Thoracic aorta (tissue), 2 donors: Measurements from ENCODE around the gene C11orf86. TPM values are rescaled to one million over a fixed set of nuclear protein-coding genes. Genes with fewer than 3 reads are reported as not detected.
A peak's percentile ranks its signal among the peaks of the same experiment; 100 is the strongest.

ENCODE experiments used
- ATAC-seq: fragments of 150-250 bp; one replicate; pipeline ENCODE4 v1.8.0; 2017; ENCODE audit warnings: low read depth; ENCODE audit not compliant: insufficient number of reproducible peaks, low FRiP score
- DNase-seq: peaks from one replicate; pipeline ENCODE4 v3.0.0-alpha.2; 2020; ENCODE audit warnings: low spot score
- H3K27ac ChIP-seq, 2 donors: fragments of 200-600 bp; sonication (generic); 1 replicate in 1 of 2; 2 replicates in 1 of 2; pipeline ENCODE4 v1.5.1; 2016; ENCODE audit warnings: mild to moderate bottlenecking in 2 of 2, moderate library complexity in 2 of 2
- H3K27me3 ChIP-seq: fragments of 200-600 bp; sonication (generic); replicated peaks from 2 replicates; pipeline ENCODE4 v1.6.0; 2016; ENCODE audit warnings: mild to moderate bottlenecking; ENCODE audit not compliant: insufficient read depth
- H3K36me3 ChIP-seq: fragments of 200-600 bp; sonication (generic); one replicate; pipeline ENCODE4 v1.5.1; 2016
- H3K4me1 ChIP-seq, 2 donors: fragments of 200-600 bp; sonication (generic); 1 replicate in 1 of 2; 2 replicates in 1 of 2; pipeline versions ENCODE4 v1.5.1 to v1.6.0; 2016; ENCODE audit warnings: low read depth in 2 of 2, mild to moderate bottlenecking in 1 of 2; ENCODE audit not compliant: control insufficient read depth in 1 of 2
- H3K4me3 ChIP-seq: fragments of 200-600 bp; sonication (generic); 2 replicates; pipeline ENCODE4 v1.5.1; 2016; ENCODE audit warnings: mild to moderate bottlenecking
- H3K9me3 ChIP-seq: fragments of 200-600 bp; sonication (generic); 2 replicates; pipeline ENCODE4 v1.5.1; 2016
- CTCF ChIP-seq: fragments of 200-600 bp; sonication (generic); IDR thresholded peaks from one replicate; pipeline ENCODE4 v1.5.1; 2019; ENCODE audit warnings: antibody characterized with exemption
- total RNA-seq, 2 donors: library from RNA; depleted of rRNA; stranded (reverse); fragments of >200 nt; gene quantifications; one replicate each; pipeline versions ENCODE4 v1.1.0 to v1.2.3, GENCODE V29; 2016

C11orf86 gene
- total RNA-seq, 2 donors from 2014 or later = not detected

DNA sequence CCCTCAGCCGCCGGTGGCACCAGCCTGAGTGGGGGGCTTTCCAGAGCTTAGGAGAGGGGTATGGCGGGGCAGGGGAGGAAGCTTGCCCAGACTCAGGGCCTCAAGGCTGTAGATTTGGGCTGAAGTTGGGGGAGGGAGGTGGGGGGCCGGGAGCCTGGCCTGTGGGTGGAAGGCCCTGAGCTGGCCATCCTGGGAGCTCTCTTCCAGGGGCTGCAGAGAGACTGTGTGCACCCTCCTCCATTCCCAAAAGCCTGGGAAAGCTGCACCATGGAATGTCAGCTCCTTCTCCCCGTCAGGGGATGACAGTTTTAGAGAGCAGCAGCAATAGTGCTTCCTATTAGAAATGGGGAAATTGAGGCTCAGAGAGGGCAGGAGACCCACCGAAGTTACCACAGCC is 48.9 kb downstream of the C11orf86 start:
- Histone ChIP-seq H3K36me3 (no peaks in the 10 kb centered on the region), H3K9me3 (no peaks in the 10 kb centered on the region), H3K4me3 (peak overlapping the region; percentile 71), H3K4me1 (peaks cover 6 to 23% of the 10 kb centered on the region in 2 donors), H3K27me3 (no peaks in the 10 kb centered on the region), H3K27ac (no peak overlapping the region)
- ATAC-seq = no peak
- no peak for DNase-seq
- TF ChIP-seq CTCF = no peak

DNA sequence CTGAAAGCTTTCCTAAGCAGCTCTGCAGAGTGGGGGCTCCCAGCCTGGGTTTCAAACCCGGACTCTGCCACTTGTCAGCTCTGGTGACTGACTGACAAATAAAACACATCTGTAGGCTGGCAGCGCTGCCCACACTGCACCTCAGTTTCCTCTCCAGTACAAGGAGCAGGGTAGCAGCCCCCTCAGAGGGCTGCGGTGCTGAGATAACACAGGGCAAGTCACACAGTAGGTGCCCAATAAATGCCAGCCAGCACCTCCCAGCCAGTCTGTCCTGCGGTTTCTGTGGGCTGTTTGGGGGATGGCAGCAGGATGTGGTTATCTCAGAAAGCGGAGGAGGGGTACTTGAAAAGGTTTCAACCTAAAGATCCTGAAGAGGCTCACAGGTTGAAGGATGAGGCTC is 49.3 kb downstream of the C11orf86 start:
- H3K9me3 ChIP-seq = no peaks in the 10 kb centered on the region
- peaks cover 6 to 23% of the 10 kb centered on the region in 2 donors for H3K4me1 ChIP-seq
- TF ChIP-seq CTCF = no peak
- no peak overlapping the region for H3K27ac ChIP-seq
- no peak overlapping the region for H3K4me3 ChIP-seq
- no peak for DNase-seq
- H3K36me3 ChIP-seq = no peaks in the 10 kb centered on the region
- no peak for ATAC-seq
- H3K27me3 ChIP-seq = no peaks in the 10 kb centered on the region

- no peak for TF ChIP-seq CTCF
- no peaks in the 10 kb centered on the region for H3K36me3 ChIP-seq
- no peaks in the 10 kb centered on the region for H3K9me3 ChIP-seq
- no peaks in the 10 kb centered on the region for H3K27me3 ChIP-seq
- DNase-seq (no peak), ATAC-seq (no peak)
- H3K4me3 ChIP-seq = no peak overlapping the region
- no peak overlapping the region for H3K27ac ChIP-seq
- H3K4me1 ChIP-seq = peaks cover 6 to 23% of the 10 kb centered on the region in 2 donors
Observed at GRCh38 chr11:67024966-67025365, 49.9 kb downstream of the C11orf86 start.

- Histone ChIP-seq H3K4me3 (no peak overlapping the region), H3K9me3 (no peaks in the 10 kb centered on the region), H3K4me1 (peaks cover 6 to 23% of the 10 kb centered on the region in 2 donors), H3K27ac (no peak overlapping the region), H3K27me3 (no peaks in the 10 kb centered on the region), H3K36me3 (no peaks in the 10 kb centered on the region)
- no peak for ATAC-seq
- TF ChIP-seq CTCF = no peak
- DNase-seq = no peak
Observed at GRCh38 chr11:67025750-67026149, 50.6 kb downstream of the C11orf86 start.

Other genes with a start within 250 kb of the C11orf86 start
- gene SPTBN2, start 246.1 kb upstream of the C11orf86 start, total RNA-seq = 1 to 10 TPM; 1.2 to 5.6 TPM
- gene RCE1, start 131.9 kb upstream of the C11orf86 start, total RNA-seq = 10 to 100 TPM; 11.9 to 17.5 TPM
- 10 to 100 TPM; 12.4 to 23.0 TPM for gene LRFN4, start 118.2 kb upstream of the C11orf86 start, total RNA-seq
- gene PC, start 16.9 kb upstream of the C11orf86 start, total RNA-seq = 10 to 100 TPM in 1 of 2 donors, 1 to 10 TPM in 1; 8.0 to 12.7 TPM
- gene SYT12, start 47.8 kb downstream of the C11orf86 start, total RNA-seq = 10 to 100 TPM in 1 of 2 donors, 1 to 10 TPM in 1; 3.2 to 16.9 TPM
- 10 to 100 TPM; 31.9 to 51.3 TPM for gene RHOD, start 81.5 kb downstream of the C11orf86 start, total RNA-seq
- 100 to 1,000 TPM in 1 of 2 donors, 10 to 100 TPM in 1; 40.1 to 130 TPM for gene KDM2A, start 144.0 kb downstream of the C11orf86 start, total RNA-seq